Muscle layer of colon (tissue), 2 donors: ENCODE measurements around the gene JUNB.

Experiments used
- H3K27ac ChIP-seq: one replicate; pipeline ENCODE4 v1.7.0; 2013; ENCODE audit warnings: low read depth, mild to moderate bottlenecking, low read length, moderate library complexity
- H3K27me3 ChIP-seq, 2 donors: one replicate each; pipeline ENCODE4 v1.7.0; 2013; ENCODE audit warnings: low read length in 2 of 2, mild to moderate bottlenecking in 2 of 2; ENCODE audit not compliant: insufficient read depth in 2 of 2, control insufficient read depth in 1 of 2
- H3K36me3 ChIP-seq: one replicate; pipeline ENCODE4 v1.7.0; 2013; ENCODE audit warnings: mild to moderate bottlenecking, low read length; ENCODE audit not compliant: insufficient read depth
- H3K4me1 ChIP-seq: one replicate; pipeline ENCODE4 v1.7.0; 2013; ENCODE audit warnings: mild to moderate bottlenecking, low read length; ENCODE audit not compliant: insufficient read depth
- H3K4me3 ChIP-seq, 2 donors: one replicate each; pipeline ENCODE4 v1.7.0; 2013; ENCODE audit warnings: low read length in 2 of 2, low read depth in 1 of 2, mild to moderate bottlenecking in 1 of 2, moderate library complexity in 1 of 2
- H3K9ac ChIP-seq: one replicate; pipeline ENCODE4 v1.7.0; 2013; ENCODE audit warnings: low read length
- H3K9me3 ChIP-seq: one replicate; pipeline ENCODE4 v1.7.0; 2013; ENCODE audit warnings: mild to moderate bottlenecking, low read length
- donor health status: abdominal sarcoma.
- donor health status: Adenocarcinoma of cecum.

The JUNB gene

DNA sequence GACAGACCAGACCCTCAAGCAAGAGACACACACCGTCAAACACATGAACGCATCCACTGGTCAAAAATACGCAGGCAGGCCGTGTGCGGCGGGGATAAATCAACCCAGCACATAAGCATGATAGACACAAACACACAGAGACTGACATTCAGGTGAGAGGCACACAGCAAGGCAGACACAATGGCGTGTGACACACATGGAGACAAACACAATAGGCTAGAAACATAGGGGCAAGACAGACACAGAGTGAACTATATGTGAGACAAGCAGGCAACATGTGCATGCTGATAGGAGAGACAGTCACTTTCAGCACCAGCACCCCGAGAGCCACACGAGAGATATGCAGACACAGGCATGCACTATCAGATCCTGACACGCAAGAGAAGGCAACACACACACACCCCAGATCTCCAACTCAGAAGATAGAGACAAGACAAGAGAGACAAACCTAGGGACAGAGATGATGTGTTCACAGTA is 6.9 kb upstream of the JUNB start:
- Histone ChIP-seq H3K27ac (peak overlapping the region; percentile 87), H3K4me3 (no peak overlapping the region), H3K4me1 (peaks cover 38% of the 10 kb centered on the region), H3K9me3 (no peaks in the 10 kb centered on the region), H3K9ac (peak overlapping the region; percentile 3), H3K36me3 (no peaks in the 10 kb centered on the region), H3K27me3 (no peaks in the 10 kb centered on the region)

DNA sequence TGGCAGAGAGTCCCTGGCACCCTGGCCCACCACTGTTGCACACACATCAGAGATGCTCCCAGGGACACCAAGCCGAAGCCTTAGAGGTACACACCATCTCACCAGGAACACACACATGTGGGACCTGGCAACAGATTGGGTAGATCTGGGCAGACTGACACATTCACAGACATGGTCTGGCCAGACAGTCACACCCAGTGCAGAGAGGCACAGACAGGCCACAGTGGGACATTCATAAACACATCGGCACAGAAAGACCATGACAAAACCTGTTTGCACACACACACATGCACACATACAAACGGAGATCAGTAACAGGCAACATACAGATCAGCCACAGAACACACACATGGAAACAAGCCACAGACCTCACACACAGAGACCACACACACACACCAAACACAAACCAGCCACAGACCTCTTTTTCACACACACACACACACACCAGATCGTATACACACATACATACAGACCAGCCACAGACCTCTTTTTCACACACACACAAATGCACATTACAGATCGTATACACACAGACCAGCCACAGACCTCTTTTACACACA is 6.3 kb upstream of the JUNB start:
- no peaks in the 10 kb centered on the region for H3K36me3 ChIP-seq
- no peak overlapping the region for H3K9ac ChIP-seq
- no peaks in the 10 kb centered on the region for H3K9me3 ChIP-seq
- H3K27me3 ChIP-seq: no peaks in the 10 kb centered on the region
- peaks cover 36% of the 10 kb centered on the region for H3K4me1 ChIP-seq
- H3K4me3 ChIP-seq: no peak overlapping the region
- peak overlapping the region; percentile 87 for H3K27ac ChIP-seq

DNA sequence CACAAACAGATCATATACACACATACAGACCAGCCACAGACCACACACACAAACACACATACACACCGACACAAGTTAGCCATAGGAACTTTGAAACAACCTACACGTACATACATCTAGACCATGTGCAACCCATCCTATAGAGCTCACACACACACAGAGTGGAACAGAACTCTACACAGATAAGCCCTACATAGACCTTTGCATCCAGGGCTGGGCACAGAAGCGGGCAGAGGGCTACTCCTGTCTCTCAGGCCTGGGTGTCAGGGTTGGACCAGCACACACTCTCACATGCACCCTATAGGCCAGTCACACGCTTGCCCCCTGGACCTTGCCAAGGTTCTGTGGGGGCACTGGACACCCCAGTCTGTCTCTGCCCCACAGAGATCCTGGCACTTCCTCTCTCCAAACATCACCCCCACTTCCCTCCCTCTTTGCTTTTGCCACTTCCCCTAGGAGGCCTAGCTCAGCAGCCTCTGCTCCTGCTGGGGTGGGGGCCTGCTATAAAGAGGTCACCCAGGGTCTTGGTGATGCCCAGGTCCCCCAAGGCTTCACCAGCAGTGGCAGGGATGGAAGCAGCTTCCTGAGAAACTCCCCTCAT is 5.8 kb upstream of the JUNB start:
- Histone ChIP-seq H3K9ac (no peak overlapping the region), H3K4me3 (no peak overlapping the region), H3K9me3 (no peaks in the 10 kb centered on the region), H3K4me1 (peaks cover 38% of the 10 kb centered on the region), H3K27me3 (no peaks in the 10 kb centered on the region), H3K27ac (peak overlapping the region; percentile 97), H3K36me3 (no peaks in the 10 kb centered on the region)

DNA sequence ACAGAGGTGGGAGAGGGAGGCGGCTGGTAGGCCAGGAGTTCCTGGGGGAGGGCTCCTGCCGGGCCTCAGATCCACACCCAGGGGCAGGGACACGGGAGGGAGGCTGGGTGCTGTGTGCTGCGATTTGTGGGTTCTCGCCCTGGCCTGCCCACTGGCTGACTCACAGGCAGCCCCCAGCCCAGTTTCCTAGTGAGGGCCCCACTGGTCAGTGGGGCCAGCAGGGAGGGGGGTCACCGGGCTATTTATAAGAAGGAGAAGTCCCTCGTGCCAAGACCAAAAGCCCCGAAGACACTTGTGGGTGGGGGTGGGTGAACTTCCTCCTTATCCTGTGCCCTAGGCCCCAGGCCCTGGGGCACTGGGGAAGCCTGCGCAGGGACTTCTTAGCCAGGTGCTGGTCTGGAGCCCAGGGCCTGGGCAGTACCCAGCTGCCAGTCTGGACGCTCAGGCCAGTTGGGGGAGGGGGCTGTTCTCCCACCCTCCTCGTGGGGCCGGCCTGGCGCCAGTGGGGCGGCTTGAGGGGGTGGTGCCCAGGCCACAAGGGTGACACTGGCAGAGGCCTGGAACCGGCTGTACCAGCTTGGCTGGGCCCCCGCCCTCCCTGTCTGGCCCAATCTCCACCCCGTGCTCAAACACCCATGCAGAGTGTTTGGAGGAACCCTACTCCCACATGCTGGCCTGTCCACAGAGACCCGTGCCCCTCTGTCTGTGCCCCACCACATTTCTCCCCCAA is 5.0 kb upstream of the JUNB start:
- Histone ChIP-seq H3K9ac (no peak overlapping the region), H3K9me3 (no peaks in the 10 kb centered on the region), H3K4me3 (no peak overlapping the region), H3K27ac (peak overlapping the region; percentile 97), H3K36me3 (no peaks in the 10 kb centered on the region), H3K27me3 (no peaks in the 10 kb centered on the region), H3K4me1 (peaks cover 43% of the 10 kb centered on the region)

DNA sequence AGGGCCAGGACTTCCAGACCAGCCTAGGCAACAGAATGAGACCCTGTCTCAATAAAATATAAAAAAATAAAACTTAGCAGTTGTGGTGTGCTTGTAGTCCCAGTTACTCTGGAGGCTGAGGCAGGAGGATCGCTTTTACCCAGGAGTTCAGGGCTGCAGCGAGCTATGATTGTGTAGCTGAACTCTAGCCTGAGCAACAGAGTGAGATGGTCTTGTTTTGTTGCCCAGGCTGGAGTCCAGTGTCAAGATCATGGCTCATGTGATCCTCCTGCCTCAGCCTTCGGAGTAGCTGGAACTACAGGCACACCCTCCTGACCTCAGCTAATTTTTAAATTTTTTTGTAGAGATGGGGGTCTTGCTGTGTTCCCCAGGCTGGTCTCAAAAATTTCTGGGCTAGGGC is 4.3 kb upstream of the JUNB start:
- Histone ChIP-seq H3K36me3 (no peaks in the 10 kb centered on the region), H3K27me3 (no peaks in the 10 kb centered on the region), H3K4me1 (peaks cover 39% of the 10 kb centered on the region), H3K27ac (peak overlapping the region; percentile 97), H3K9ac (no peak overlapping the region), H3K9me3 (no peaks in the 10 kb centered on the region), H3K4me3 (no peak overlapping the region)

DNA sequence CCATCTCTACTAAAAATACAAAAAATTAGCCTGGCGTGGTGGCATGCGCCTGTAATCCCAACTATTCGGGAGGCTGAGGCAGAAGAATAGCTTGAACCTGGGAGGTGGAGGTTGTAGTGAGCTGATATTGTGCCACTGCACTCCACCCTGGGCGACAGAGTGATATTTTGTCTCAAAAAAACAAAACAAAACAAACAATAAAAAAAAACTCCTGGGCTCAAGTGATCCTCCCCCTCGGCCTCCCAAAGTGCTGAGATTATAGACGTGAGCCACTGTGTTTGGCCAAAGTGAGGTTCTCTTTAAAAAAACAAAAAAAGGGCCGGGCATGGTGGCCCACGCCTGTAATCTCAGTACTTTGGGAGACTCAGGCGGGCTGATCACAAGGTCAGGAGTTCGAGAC is 3.8 kb upstream of the JUNB start:
- H3K36me3 ChIP-seq: no peaks in the 10 kb centered on the region
- peak overlapping the region; percentile 97 for H3K27ac ChIP-seq
- H3K4me1 ChIP-seq: peaks cover 35% of the 10 kb centered on the region

DNA sequence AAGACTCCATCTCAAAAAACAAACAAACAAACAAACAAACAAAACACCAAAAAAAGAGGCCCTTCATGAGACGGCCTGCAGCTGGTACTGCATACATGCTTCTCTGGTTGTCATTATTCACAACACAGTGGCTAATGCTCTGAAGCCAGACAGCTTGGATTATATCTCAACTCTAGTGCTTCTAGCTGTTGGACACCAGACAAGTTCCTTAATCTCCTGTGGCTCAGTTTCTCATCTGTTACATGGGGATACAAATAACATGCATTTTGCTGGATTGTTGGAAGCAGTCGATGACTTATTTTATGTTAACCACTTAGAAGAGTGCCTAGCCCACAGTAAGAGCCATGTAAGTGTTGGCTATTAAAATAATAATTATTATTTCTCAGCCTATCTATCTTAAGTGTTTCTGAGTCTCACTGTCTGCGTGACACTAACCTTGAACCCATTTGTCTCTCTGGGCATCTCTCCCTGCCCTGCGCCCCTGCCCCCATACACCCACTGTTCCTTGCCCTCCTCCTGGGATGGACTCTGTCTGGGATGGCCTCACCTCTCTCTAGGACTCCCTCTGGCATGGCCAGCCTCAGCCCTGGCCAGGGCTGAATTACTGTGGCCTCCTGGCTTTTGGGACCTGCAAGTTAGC is 3.1 kb upstream of the JUNB start:
- Histone ChIP-seq H3K27ac (peak overlapping the region; percentile 97), H3K9me3 (no peaks in the 10 kb centered on the region), H3K9ac (peak overlapping the region; percentile 87), H3K36me3 (no peaks in the 10 kb centered on the region), H3K27me3 (no peaks in the 10 kb centered on the region), H3K4me3 (peak overlapping the region in 1 of 2 donors; percentile 70), H3K4me1 (peaks cover 33% of the 10 kb centered on the region)

More for the DNA sequence above, 3.8 kb upstream of the JUNB start:
- no peak overlapping the region for H3K9ac ChIP-seq
- H3K9me3 ChIP-seq: no peaks in the 10 kb centered on the region
- no peaks in the 10 kb centered on the region for H3K27me3 ChIP-seq
- no peak overlapping the region for H3K4me3 ChIP-seq

DNA sequence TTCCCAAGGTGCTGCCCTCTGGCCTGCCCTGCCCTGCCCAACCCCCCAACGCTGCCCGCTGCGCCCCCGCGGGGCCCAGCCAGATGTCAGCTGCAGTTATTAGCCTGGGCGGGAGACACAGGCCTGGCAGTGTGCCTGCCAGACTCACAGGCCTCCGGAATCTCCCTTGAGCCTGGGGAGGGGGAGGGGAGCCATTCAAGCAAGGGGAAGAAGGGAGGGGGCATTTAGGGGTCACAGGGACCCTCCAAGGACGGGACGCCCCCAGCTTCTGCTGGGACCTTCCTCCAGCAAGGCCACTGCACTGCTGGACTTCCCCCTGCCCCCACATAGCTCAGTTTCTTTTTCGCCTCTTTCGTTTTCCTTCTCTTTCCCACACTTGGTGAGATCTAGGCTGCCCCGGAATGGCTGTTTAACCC is 2.6 kb upstream of the JUNB start:
- Histone ChIP-seq H3K9me3 (no peaks in the 10 kb centered on the region), H3K36me3 (no peaks in the 10 kb centered on the region), H3K4me1 (peaks cover 28% of the 10 kb centered on the region), H3K27ac (peak overlapping the region; percentile 97), H3K9ac (peak overlapping the region; percentile 87), H3K27me3 (no peaks in the 10 kb centered on the region), H3K4me3 (peak overlapping the region in 1 of 2 donors; percentile 70)

DNA sequence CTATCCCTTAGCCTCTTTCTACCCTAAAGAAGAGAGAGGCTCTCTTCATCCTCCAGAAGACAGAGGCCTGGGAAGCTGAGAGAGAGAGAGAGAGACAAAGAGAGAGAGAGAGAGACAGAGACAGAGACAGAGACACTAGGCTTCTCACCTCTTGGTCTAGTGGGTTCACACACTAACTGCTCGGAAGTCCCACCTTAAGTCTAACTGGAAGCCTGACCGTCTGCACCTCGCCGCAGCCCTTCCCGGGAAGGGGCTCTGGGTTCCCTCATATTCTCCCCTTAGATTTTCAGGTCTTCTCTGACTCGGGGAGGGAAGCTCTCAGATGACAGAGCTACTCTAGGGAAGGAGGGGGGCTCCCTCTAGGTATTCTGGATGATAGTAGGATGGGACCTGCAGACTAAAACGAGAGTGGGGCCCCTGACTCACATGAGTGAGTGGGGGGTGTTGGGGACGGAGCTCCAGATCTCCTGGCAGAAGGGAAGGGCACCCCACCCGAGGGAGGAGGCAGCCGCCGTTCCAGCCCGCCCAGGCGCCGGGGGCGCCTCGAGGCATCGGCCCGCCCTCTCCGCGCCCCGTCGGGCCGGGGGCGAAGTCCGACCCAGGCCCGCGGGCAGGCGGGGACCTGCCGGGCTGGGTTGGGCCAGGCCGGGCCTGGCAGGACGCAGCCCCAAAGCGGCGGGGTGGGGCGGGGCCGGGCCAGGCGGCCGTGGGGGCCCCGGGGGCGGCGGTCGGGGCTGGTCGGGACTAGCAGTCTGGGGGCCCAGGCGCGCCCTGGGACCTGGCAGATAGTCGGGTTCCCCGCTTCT is 2.0 kb upstream of the JUNB start:
- peak overlapping the region; percentile 99 for H3K27ac ChIP-seq
- H3K27me3 ChIP-seq: no peaks in the 10 kb centered on the region
- no peaks in the 10 kb centered on the region for H3K9me3 ChIP-seq
- peak overlapping the region; percentile 41 to 70 for H3K4me3 ChIP-seq
- peaks cover 27% of the 10 kb centered on the region for H3K4me1 ChIP-seq
- H3K36me3 ChIP-seq: no peaks in the 10 kb centered on the region
- peak overlapping the region; percentile 87 for H3K9ac ChIP-seq

DNA sequence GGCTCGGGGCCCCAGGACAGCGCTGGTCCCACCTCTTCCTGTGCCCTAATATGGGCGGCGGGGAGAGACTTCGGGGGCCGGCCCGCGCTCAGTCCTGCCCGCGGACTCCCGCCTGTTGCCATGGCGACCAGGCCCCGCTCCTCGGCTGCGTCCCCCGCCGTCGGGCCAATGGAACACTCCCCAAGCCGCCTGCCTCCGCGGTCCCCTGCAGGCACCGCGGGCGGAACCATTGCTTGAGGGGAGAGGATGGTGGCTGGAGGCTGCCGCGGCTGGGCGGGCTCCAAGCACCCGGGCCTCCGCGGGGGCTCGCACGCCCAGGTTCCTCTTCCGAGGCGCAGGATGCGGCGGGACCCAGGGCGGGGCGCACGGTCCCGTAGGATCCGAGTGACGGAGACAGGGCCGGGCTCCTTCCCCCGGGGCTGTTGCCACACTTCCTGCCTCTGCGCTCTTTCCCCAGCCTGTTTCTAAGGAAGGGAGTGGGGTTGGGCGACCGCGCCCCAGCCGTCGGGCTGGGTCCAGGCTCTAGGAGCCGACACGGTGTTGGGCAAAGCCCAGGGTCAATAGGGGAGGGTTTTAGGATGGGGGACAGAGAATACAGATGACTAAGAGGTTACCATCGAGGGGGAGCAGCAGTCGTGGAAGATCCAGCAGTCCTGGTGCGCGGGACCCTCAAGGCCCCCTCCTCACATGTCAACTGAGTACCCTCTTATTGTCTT is 1.2 kb upstream of the JUNB start:
- no peaks in the 10 kb centered on the region for H3K27me3 ChIP-seq
- no peaks in the 10 kb centered on the region for H3K9me3 ChIP-seq
- H3K36me3 ChIP-seq: no peaks in the 10 kb centered on the region
- H3K4me1 ChIP-seq: peaks cover 27% of the 10 kb centered on the region
- H3K9ac ChIP-seq: peak overlapping the region; percentile 85
- peak overlapping the region; percentile 99 for H3K27ac ChIP-seq
- H3K4me3 ChIP-seq: peak overlapping the region; percentile 60 to 75
